GM19328 (cell line): ENCODE data around the gene NECTIN1.

ENCODE experiments used
- ATAC-seq: cut with Tn5 transposase; IDR thresholded peaks from one replicate; pipeline ENCODE4 v1.9.1; 2021; ENCODE audit warnings: mild to moderate bottlenecking, moderate library complexity; ENCODE audit not compliant: unreplicated experiment

NECTIN1 gene

DNA sequence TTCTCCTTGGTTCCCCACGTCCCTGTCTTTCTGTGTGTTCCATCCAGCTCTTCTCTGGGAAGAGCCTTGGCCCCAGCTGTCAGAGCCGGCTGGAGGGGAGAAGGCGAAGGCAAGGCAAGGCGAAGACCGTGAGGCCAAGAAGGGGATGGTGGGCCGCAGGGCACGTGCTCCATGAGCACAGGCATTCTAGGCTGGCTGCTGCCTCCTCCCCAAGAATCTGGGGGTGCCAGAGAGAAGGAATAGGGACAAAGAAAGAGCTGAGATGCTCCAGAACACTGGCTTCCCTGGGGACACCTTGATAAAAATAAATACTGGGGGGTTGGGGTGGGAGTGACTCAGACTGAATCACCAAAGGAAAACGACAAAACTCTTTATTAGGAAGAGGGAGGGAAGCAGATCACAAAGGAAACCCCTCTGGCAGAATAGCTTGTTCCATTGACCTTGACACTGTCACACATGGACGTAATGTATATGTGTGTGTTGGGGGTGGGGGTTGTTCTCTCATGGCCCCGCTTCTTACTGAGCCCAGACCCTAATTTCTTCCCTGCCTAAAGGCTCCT is 52.5 kb downstream of the NECTIN1 start:
- ATAC-seq, result no peak

DNA sequence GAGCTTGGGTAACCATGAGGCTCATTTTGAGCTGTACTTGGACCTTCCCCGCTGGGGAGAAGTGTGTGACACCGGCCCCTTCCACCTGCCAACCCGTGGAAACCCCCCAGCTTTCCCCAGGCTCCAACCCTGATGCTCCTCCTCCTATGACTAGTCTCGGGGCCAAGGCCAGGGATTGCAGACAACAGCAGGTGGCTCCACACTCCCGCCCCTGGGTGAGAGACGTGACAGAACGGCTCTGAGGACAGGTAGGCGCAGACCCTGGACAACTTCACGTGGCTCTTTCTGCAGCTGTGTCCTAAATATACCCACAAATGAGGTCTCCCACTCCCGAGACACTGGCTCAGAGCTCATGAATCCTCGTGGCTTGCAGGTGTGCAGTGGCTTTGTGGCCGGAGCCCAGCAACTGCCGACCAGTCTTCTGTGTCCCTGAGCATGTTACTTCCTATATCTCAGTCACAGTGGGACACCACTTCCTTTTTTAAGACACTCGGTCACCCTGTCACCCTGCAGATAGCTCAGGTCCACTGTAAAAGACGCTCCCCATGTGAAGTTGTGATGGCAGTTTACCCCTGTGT is 55.2 kb downstream of the NECTIN1 start:
- peak; percentile 81 for ATAC-seq

DNA sequence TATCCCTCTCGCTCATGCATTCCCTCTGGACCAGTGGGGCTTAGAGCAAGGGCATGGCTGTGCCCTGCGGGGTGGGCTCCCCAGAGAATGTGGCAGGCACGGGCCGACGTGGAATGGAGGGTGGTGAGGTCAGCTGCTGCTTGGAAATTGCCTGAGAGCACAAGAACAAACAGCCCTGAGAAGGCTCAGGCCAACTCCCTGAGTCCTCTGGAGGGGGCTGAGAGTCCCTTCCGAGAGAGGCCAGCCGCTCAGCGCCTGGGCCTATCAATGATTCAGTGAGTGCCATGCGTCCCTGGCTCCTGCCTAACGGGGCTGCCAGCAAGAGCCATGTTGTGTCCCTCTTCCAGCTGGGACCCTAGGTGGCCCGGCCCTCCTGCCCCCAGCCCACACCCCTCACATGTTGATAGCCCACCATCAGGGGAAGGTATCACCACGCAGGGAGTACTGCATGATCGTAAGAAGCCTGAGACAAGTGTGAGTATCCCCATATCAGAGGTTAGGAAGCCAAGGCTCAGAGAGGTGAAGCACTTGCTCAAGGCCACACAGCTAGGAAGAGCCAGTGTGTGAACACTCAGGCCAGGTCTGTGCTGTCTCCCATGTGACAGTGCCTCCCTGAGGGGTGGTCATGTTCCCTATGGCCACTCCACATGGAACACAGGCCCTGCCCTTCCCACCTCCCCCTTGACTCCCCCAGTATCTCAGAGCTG is 55.8 kb downstream of the NECTIN1 start:
- peak; percentile 5 for ATAC-seq

DNA sequence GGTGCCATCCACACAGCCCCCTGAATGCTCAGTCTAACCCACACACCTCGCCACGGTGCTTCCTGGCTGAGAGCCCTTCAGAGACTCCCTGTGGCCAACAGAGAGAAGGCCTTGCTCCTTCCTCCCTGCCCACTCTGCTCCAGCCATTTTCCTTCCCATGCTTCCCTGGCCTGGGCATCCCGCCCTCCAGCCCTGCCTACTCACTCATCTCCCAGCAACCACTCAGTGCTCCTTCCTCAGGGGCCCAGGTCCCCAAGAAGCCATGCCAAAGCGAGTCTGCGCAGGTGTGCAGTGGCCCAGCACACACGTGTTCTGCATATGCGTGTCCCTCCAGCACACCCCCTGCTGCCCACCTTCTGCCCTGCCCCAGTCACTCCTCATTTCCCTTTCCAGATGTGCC is 56.4 kb downstream of the NECTIN1 start:
- no peak for ATAC-seq

DNA sequence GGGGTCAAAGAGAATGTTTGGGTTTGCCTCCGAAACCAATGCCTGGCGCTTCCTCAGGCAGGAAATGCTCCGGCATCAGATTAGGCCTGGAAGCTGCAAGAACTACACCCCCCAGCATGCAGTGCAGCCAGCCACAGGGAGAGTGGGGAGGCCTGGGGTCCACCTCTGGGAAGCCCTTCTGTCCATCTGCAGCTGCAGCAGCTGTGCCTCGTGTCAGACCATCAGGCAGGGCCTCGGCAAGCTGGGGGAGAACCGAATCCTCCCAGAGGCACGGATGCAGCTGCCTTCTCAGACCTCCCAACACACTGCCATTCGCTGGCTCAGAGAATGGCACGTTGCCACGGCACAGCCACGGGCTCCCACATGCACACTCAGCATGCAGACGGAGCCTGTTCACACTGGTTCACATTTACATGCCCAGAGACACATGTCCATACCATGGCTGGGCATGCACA is 57.4 kb downstream of the NECTIN1 start:
- no peak for ATAC-seq

DNA sequence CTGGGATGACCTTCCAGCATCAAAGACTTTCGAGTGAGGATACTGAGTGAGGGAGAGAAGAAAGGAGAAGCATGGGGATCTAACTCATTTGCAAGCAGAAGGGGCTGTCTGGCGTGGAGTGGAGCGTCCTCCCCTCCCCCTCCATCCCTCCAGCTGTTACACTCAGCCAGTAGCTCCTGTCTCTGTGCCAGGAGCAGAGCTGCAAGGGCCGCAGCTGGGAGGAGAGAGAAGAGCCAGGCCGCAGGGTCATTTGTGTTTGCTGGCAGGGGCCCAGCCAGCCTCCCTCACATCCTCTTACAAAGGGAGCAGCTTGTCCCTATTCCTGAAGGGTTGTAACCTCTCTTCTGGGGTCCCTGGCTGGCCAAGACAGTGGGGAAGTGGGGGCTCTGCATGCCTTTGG is 57.9 kb downstream of the NECTIN1 start:
- no peak for ATAC-seq

DNA sequence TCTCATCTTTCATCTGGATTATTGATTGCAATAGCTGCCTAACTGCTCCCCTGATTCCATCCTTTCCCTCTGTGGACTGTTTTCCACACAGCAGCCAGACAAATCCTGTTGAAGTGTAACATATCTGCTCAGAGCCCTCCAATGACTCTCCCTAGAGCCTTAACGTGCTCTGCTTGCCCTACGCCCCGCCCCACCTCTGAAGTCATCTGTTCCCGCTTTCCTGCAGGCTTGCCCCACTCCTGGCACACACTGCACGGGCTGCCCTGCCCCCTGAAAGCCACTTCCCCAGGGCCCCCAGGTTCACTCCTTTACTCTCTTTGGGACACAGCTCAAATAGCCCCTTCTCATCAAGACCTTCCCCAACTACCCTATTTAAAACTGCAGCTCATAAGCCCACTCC is 59.5 kb downstream of the NECTIN1 start:
- ATAC-seq, result no peak

DNA sequence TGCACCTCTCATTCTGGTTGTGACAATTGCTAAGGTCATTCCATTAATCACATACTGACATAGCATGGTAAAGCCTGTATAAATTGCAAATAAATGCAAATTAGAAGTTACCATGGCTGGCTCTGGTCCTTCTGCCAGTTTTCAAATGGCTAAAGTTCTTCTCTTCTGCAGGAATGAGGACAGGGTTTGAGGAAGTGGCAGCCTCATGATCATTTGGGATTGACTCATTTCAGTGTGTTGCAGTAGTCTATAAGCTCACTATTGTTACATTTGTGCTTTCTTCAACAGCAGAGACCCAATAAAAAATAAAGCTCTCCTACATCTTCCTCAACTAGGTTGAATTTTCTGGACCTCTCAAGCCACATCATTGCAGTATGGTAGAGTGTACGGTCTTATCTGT is 60.3 kb downstream of the NECTIN1 start:
- ATAC-seq, result no peak

DNA sequence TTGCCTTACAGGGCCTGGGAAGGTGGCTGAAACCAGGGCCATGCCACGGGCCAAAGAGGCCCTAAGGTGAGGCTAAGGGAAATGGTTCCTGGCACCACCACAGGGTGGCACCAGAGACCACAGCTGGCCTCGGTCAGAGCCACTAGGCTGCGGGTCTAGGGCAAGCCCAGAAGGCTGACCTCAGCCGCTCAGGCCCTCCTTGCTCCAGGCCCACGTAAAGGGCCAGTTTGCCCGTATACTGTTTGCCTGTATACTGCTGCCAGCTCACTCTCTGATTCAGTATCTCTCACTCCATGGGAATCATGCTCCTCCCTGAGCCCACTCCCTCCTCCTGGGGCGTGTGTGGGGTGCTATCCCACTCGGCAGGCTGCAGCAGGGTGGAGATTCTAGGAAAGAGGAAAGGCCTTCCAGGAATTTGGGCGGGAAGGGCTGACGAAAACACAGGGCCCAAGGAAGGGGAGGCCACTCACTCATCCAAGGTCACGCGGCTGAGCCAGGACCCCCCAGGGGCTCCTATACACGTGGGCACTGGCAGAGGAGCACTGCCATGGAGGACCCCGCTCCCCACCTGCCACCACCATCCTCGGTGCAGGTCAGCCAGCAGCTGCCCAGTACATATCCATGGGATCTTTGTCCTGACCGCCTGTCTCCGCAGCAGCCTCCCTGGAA is 62.4 kb downstream of the NECTIN1 start:
- ATAC-seq, result peak; percentile 65

DNA sequence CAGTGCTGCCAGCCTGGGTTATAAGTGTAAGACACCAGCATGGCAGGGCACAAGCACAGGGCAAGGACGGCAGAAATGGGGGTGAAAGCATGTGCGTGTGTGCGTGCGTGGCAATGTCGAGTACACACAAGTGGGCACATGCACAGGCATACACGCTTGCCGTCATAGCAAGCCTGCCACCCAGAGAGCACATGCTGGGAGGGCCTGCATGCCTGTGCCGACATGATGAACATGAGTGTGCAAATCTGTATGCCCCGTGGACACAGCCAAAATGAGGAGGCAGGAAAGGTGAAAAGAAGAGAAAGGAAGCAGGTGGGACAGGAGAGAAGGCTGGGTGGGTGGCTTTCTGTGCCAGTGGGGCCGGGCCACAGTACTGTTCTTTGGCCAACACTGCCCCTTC is 62.9 kb downstream of the NECTIN1 start:
- ATAC-seq, result no peak

DNA sequence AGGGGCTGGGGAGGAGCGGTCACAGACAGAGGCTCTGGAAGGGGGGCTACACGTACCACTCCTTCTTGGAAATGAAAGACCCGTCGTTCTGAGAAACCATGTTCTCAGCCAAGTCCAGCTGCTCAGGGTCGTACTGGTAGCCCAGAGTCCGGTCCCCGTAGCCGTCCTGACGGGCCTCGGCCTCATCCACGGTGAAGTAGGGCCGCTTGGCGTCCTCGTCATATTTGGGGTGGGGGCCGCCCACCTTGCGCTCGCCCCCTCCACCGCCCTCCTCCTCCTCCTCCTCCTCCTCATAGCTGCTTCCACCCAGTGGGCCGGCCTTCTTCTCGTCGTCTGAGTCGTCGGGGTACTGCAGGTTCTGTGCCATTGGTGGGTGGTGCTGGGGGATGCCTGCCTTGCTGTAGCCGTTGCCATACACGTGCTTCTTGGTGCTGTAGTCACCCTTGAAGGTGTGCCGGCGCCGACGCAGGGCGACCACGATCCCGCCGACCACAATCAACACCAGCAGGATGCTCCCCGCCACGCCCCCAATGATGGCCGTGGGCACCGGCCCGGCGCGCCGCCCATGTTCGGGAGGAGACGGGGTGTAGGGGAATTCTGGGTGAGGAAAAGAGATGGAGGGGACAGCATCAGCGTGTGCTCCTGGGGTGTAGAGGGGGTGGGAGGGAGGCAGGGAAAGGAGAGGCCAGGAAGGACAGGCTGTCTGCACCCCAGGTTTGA is 64.1 kb downstream of the NECTIN1 start:
- ATAC-seq, result no peak

DNA sequence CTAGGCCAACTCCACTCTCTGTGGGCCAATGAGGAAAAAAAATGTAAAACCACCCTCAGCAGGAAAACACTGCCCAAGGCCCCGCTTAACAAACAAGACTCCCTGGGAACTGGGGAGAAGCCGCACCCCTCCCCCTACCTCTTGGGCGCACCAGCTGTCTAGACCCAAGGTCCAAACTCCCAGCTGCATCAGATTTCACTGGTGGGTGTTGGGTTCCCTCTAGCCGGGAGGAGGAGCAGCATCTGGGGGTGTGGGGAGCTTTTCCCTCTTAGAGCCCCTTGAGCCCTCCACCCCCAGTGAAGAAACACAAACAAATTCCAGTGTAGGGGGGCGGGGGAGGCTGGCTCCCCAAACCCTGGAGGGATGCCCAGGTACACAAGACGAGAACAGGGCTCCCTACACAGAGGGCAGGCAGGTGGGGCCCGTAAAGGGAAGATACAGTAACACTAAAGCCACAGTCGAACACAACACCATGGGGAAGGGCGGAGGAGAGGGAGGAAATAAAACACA is 64.9 kb downstream of the NECTIN1 start:
- no peak for ATAC-seq

DNA sequence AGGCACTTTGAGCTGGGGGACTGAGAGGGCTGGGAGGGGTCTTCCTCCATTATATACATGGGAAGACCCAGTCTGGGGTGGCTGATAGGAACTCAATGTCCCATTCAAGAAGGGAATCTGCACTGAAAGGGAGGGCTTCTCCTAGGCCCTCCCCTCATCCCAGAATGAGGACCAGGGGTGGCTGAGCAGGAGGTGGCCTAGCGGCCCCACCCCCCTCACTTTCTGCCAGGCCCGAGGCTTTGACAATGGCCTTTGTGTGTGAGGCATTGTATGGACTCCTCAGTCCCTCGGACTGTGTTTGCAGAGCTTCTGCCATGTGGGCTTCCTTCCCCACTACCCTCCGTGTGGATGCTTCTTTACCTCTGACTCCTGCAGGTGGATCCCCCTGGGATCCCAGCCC is 65.7 kb downstream of the NECTIN1 start:
- no peak for ATAC-seq

DNA sequence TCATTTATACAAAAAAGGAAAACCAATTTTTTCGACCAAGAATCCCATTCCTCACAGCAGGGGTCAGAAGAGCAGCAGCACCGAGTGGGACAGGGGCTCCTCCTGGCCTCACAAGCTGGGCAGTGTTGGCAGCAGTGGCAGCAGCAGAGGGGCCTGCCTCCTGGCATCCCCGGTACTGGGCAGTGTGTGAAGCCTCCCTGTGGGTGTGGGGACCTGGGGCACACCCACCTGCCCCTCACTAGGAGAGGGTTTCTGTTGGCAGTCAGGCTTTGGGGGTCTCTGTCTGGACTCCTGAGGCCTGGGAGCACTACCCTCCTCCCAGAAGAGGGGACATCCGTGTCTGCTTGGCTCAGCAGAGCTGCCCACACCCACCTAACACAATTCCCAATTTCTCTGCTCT is 67.8 kb downstream of the NECTIN1 start:
- no peak for ATAC-seq

DNA sequence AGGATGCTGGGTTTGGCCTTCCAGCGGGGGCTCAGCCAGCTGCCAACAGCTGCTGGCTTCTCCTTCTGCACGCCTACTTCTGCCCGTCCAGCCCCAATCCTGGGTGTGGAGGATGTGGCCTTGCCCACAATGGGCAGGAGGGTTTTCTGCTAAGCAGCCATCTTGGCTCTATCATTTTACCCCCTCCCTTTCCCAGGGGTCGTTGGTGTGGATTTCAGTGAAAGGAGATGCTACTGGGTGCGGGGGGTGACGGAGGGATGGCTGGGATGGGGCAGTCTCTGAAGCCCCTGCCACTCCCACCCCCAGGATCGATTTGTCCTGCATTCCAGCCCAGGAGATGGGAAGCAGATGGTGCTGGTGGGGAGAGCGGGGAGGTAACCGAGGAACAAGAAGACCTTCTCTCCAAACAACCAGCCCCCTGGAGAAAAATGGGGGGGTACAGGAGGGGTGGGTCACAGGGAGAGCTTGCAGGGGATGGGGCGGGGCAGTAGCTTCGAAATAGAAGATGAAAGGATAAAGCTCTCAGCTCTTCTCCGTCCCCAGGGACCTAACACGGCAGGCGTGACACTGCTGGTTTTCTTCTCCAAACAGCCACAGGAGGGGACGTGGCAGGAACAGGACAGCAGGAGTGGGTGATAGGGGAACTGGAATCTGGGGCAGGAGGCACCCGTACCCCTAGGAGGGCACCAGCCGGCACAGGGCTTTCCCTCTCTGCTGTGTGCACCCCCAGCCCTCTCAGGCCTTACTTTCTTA is 68.9 kb downstream of the NECTIN1 start:
- ATAC-seq, result no peak

DNA sequence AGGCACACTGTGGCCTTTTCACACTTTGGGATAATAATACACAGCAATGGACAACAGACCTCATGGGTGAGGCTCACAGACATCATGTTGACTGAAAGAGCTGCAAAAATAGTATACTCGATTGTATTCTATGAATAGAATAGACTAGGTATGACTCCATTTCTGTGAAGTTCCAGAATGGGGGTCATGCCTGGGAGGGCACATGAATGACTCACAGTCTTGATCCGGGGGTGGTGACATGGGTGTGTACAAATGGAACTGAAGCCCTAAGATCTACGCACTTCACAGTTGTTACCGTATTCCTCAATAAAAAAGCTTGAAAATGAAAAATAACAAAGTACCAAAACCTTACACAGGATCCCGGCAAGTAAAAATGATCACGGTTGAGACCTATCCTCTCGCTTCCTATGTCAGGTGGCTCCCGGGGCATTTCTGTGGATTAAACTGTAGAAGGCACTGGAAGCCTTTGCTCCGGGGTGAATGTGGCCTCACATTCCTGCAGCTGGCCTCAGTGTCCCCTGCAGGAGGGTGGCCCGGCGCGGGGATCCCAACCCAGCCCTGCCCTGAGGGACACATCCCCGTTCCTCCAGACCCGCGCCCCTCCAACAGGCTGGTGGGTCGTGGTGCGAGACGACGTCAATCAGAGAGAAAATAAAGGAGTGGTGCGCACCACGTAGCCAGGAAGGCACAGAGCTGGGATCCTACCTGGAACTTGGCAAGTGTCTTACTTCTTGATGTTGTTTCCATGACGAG is 75.9 kb downstream of the NECTIN1 start:
- ATAC-seq, result no peak

DNA sequence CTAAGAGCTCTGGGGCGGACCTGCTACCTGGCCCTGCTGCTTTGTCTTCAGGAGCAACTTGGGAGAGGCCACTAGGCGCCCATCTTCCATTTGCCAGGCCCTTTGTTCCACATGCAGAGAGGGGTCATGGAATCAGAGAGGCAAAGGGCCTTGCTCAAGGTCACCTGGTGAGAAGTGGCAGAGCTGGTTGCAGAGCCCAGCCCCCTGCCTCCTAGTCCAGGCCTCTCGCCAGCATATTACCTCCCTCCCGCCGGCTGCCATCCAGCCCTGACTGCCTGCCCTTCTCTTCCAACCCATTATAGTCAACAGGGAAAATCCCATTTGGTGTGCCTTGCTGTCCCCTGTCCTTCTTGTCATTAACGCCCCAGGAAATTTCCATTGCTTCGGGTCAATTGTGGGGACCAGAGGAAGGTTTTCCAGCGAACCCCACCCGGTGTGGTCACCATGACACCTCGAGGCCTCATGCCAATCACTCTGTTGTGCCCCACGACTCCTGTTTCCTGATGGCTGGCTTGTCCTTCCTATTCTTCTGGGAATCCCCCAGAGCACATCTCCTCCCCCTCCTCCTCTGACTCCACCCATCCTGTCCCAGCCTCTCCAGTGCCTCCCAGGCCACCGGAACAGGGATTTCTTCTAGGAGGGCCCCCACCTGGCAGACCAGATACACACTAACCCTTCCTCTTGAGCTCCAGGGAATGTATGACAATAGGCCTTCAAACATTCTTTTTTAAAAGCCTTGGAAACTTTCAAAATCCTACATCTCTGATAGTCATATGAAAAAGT is 77.0 kb downstream of the NECTIN1 start:
- ATAC-seq, result no peak

DNA sequence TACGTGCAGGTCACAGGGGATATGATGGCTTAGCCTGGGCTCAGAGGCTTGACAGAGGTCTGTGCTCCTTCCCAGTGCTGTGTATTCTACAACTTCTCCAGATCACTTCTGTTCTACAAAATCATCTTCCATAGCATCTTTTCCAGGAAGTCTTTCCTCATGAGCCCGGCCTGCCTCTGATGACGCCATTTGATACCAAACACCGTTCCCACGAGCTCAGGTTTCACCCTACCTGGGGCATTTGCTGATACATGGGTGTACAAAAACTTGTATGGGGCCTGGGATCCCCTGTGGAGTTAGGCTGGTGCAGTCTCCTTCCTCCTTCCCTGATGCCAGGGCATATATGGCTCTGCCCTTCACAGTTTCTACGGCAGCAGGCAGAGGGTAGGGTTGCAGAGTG is 78.7 kb downstream of the NECTIN1 start:
- no peak for ATAC-seq

DNA sequence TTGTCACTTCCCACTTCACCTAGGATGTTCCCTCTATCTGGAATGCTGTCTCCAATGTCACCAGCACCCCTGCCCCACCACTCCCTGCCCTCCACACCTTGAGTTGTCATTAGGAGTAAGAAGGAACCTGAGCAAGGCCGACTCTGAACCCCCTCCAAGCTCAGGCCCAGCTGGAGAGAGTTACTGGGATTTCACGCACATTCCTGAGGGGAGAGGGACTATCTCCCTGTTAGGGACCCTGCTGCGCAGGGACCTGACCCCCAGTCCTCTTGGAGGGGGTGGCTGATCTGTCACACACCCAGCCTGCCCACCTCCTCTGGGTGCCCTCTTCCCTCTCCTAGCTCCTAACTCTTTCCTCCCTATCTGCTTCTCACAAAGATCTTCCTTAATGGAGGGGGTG is 81.7 kb downstream of the NECTIN1 start:
- ATAC-seq, result no peak
